ENCODE measurements around the gene CAMTA1. TPM values are rescaled to one million over a fixed set of nuclear protein-coding genes. Genes with fewer than 3 reads are reported as not detected.

The CAMTA1 gene
- total RNA-seq, 2 experiments from 2014 or later: 43.9 to 73.3 TPM

DNA sequence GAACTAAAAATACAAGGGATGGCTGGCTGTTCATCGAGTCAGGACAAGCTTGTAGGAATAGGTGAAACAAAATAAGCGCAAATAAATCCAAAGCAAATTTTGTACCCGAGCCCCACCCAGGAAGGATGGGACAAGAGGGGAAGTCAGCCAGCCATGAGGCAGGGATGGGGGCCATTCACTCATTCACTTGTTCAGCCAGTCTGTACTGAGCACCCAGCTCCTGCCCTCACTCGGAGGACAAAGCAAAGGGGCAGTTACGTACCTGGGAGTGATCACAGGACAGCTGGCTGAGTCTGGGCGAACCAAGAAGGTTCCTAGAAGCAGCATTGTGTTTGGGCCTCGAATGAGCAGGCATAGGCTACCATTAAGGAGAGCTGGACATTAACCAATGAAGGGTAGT lies 891.9 kb downstream of the CAMTA1 start:
- TF ChIP-seq, protein P1, sequence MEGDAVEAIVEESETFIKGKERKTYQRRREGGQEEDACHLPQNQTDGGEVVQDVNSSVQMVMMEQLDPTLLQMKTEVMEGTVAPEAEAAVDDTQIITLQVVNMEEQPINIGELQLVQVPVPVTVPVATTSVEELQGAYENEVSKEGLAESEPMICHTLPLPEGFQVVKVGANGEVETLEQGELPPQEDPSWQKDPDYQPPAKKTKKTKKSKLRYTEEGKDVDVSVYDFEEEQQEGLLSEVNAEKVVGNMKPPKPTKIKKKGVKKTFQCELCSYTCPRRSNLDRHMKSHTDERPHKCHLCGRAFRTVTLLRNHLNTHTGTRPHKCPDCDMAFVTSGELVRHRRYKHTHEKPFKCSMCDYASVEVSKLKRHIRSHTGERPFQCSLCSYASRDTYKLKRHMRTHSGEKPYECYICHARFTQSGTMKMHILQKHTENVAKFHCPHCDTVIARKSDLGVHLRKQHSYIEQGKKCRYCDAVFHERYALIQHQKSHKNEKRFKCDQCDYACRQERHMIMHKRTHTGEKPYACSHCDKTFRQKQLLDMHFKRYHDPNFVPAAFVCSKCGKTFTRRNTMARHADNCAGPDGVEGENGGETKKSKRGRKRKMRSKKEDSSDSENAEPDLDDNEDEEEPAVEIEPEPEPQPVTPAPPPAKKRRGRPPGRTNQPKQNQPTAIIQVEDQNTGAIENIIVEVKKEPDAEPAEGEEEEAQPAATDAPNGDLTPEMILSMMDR (conservative IDR thresholded peaks at IDR 0.05; ENCODE audit: low read length): no peak
- TF ChIP-seq EZH2phosphoT487 (IDR thresholded peaks at IDR 0.05; ENCODE audit: borderline replicate concordance, low read depth, low read length): no peak
- Histone ChIP-seq H3K79me2 (ENCODE audit: insufficient read depth, low read depth, low read length) (no peaks in the 10 kb centered on the region), H3K4me2 (ENCODE audit: low read length) (no peak overlapping the region), H3K9me2 (ENCODE audit: insufficient read depth, low read length) (no peaks in the 10 kb centered on the region), H3K4me3 (ENCODE audit: low read depth, low read length, poor library complexity, severe bottlenecking) (no peak overlapping the region), H3K36me3 (ENCODE audit: insufficient read depth, low read length) (no peaks in the 10 kb centered on the region), H3K4me1 (ENCODE audit: insufficient read depth, low read length, poor library complexity, severe bottlenecking) (no peaks in the 10 kb centered on the region), H4K20me1 (ENCODE audit: insufficient read depth, low read length) (no peaks in the 10 kb centered on the region), H3K27ac (ENCODE audit: low read depth, low read length, poor library complexity, severe bottlenecking) (no peak overlapping the region), H2AFZ (ENCODE audit: low read length) (no peak overlapping the region), H3K9me3 (ENCODE audit: low read length) (no peaks in the 10 kb centered on the region)
- DNase-seq (ENCODE audit: low spot score): no peak
- POLR2A ChIA-PET: no interaction called here
- intact Hi-C loops (cut with micrococcal nuclease; ENCODE audit: unreplicated experiment): no loop called here
- CTCF ChIA-PET (ENCODE audit: unreplicated experiment): interaction anchor here (1.1 kb wide), 1 partner anchor 11 kb away, joined by 3 read pairs; no protein-coding TSS in a partner anchor
- no TSS peak for BruUV-seq (replicated peaks)

DNA sequence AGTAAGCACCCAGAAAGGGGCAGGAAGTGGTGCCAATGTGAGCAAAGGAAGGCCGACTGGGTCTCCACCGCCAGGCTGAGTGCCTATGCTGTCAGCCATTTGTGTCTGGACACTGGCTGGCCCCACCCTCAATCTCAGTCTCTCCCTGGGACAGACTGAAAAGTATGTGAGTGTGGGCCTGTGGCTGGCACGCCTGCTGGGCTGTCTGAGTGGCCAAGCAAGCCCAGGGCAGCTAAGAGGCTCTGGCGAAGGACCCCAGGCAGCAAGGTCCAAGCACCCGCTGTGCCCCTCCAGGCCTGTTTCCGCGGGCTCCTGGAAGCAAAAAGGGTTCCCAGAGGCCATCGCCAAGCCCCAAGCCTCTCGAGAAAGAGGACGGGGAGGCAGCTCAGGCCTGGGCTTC lies 892.6 kb downstream of the CAMTA1 start:
- CTCF ChIA-PET (ENCODE audit: unreplicated experiment): no interaction called here
- POLR2A ChIA-PET: no interaction called here
- H3K79me2 ChIP-seq (ENCODE audit: insufficient read depth, low read depth, low read length): no peaks in the 10 kb centered on the region
- H3K4me1 ChIP-seq (ENCODE audit: insufficient read depth, low read length, poor library complexity, severe bottlenecking): no peaks in the 10 kb centered on the region
- H2AFZ ChIP-seq (ENCODE audit: low read length): no peak overlapping the region
- H3K4me2 ChIP-seq (ENCODE audit: low read length): no peak overlapping the region
- H3K9me2 ChIP-seq (ENCODE audit: insufficient read depth, low read length): no peaks in the 10 kb centered on the region
- TF ChIP-seq, protein P1 (conservative IDR thresholded peaks at IDR 0.05; ENCODE audit: low read length): no peak
- no peak for TF ChIP-seq EZH2phosphoT487 (IDR thresholded peaks at IDR 0.05; ENCODE audit: borderline replicate concordance, low read depth, low read length)
- H3K4me3 ChIP-seq (ENCODE audit: low read depth, low read length, poor library complexity, severe bottlenecking): no peak overlapping the region
- intact Hi-C loops (cut with micrococcal nuclease; ENCODE audit: unreplicated experiment): no loop called here
- no peaks in the 10 kb centered on the region for H3K9me3 ChIP-seq (ENCODE audit: low read length)
- no peak overlapping the region for H3K27ac ChIP-seq (ENCODE audit: low read depth, low read length, poor library complexity, severe bottlenecking)
- BruUV-seq (replicated peaks): no TSS peak
- DNase-seq (ENCODE audit: low spot score): no peak
- H4K20me1 ChIP-seq (ENCODE audit: insufficient read depth, low read length): no peaks in the 10 kb centered on the region
- no peaks in the 10 kb centered on the region for H3K36me3 ChIP-seq (ENCODE audit: insufficient read depth, low read length)

DNA sequence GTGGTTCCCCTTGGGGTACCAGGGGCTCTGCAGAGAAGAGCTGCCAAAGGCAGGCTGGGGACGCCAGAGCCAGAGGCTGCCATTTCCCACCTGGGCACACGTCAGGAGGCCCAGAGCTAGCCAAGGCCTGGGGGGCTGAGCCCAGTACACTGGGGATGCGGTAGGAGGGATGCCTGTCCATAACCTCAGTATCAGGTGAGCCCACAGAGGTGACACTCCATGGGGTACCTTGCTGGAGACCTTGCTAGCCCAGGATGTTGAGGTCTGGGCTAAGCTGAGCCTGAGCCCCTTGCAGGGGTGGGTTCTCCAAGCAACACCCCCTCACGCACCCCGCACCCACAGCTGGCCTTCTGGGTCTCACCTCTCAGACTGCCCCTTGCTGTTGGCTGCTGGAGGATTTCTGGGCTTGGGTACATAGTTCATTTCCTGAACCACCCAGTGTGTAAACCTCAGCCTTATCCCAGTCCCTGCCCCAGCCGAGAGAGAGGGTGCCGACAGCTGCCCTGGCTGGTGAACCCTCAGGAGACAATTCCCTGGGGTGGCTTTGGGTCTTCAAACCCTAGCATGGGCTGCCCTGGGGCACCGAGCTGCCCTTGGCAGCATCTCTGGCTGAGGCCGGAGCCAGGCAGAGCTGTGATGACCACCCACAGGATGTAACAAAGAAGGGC lies 893.4 kb downstream of the CAMTA1 start:
- no peak overlapping the region for H3K4me2 ChIP-seq (ENCODE audit: low read length)
- no TSS peak for BruUV-seq (replicated peaks)

More for the DNA sequence above, 893.4 kb downstream of the CAMTA1 start:
- ChIA-PET POLR2A (no interaction called here), CTCF (ENCODE audit: unreplicated experiment) (no interaction called here)
- no peak overlapping the region for H3K4me3 ChIP-seq (ENCODE audit: low read depth, low read length, poor library complexity, severe bottlenecking)
- no peaks in the 10 kb centered on the region for H4K20me1 ChIP-seq (ENCODE audit: insufficient read depth, low read length)
- no peaks in the 10 kb centered on the region for H3K79me2 ChIP-seq (ENCODE audit: insufficient read depth, low read depth, low read length)
- H3K4me1 ChIP-seq (ENCODE audit: insufficient read depth, low read length, poor library complexity, severe bottlenecking): no peaks in the 10 kb centered on the region
- no peaks in the 10 kb centered on the region for H3K9me2 ChIP-seq (ENCODE audit: insufficient read depth, low read length)
- H3K9me3 ChIP-seq (ENCODE audit: low read length): no peaks in the 10 kb centered on the region
- no peak for DNase-seq (ENCODE audit: low spot score)
- intact Hi-C loops (cut with micrococcal nuclease; ENCODE audit: unreplicated experiment): no loop called here
- no peak overlapping the region for H2AFZ ChIP-seq (ENCODE audit: low read length)
- H3K36me3 ChIP-seq (ENCODE audit: insufficient read depth, low read length): no peaks in the 10 kb centered on the region
- TF ChIP-seq, protein P1 (conservative IDR thresholded peaks at IDR 0.05; ENCODE audit: low read length): no peak
- TF ChIP-seq EZH2phosphoT487 (IDR thresholded peaks at IDR 0.05; ENCODE audit: borderline replicate concordance, low read depth, low read length): no peak
- H3K27ac ChIP-seq (ENCODE audit: low read depth, low read length, poor library complexity, severe bottlenecking): no peak overlapping the region
